Measurements from ENCODE around the gene NECTIN1.

NECTIN1 gene

GRCh38 chr11:119639642-119640205 lies 89.3 kb downstream of the NECTIN1 start:
- CTCF ChIA-PET, result interaction anchor here (1.8 to 2.3 kb wide), 2 partner anchors 10 to 469 kb away, joined by 6 to 7 read pairs; no protein-coding TSS in a partner anchor
- DNase-seq (ENCODE audit: extremely low spot score), result no peak
- POLR2A ChIA-PET, result no interaction called here
- TF ChIP-seq, protein P1, sequence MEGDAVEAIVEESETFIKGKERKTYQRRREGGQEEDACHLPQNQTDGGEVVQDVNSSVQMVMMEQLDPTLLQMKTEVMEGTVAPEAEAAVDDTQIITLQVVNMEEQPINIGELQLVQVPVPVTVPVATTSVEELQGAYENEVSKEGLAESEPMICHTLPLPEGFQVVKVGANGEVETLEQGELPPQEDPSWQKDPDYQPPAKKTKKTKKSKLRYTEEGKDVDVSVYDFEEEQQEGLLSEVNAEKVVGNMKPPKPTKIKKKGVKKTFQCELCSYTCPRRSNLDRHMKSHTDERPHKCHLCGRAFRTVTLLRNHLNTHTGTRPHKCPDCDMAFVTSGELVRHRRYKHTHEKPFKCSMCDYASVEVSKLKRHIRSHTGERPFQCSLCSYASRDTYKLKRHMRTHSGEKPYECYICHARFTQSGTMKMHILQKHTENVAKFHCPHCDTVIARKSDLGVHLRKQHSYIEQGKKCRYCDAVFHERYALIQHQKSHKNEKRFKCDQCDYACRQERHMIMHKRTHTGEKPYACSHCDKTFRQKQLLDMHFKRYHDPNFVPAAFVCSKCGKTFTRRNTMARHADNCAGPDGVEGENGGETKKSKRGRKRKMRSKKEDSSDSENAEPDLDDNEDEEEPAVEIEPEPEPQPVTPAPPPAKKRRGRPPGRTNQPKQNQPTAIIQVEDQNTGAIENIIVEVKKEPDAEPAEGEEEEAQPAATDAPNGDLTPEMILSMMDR (IDR thresholded peaks at IDR 0.05; ENCODE audit: control extremely low read depth, extremely low read depth, low read depth, missing control alignments), result no peak

DNA sequence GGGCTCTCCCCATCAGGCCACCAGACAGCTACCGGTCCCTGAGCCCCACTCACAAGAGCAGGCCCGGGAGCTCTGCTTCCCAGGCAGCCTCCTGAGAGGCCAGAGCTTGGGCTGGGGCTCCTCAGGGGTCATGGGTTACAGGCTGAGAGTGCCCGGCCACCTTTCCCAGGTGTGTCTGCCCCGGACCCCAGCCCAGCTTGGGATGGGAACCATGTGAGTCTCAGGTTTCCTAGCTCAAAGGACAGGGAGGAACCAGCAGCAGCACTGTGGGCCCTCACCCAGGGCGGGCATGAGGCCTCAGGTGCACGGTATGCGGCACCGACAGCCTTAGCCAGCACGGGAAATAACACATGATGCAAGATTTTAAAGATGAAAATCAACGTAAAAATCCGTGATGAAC lies 90.1 kb downstream of the NECTIN1 start:
- ChIA-PET CTCF (interaction anchor here (0.8 to 1.8 kb wide), 3 partner anchors 16 to 470 kb away, joined by 3 to 6 read pairs (median 3); no protein-coding TSS in a partner anchor), POLR2A (no interaction called here)
- TF ChIP-seq, protein P1 (IDR thresholded peaks at IDR 0.05; ENCODE audit: control extremely low read depth, extremely low read depth, low read depth, missing control alignments), result no peak
- DNase-seq (ENCODE audit: extremely low spot score), result no peak

DNA sequence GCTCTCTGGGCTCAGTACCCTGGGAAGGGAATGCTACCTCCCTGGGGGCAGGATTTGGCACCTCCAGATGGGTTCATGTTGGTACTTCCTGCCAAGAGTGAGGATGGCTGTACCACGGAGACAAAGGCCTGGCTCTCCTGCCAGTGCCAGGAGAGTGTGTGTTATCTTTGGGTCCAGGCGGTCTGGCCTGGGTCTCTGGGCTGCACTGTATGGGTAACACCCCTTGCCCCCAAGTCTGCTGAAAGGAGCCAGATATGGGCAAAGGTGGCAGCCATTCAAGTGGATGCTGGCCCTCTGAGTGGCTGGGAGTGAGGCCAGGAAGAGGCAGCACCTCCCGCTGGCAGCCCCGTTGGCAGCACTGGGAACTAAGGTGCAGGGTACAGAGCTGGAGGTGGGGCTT lies 91.5 kb downstream of the NECTIN1 start:
- ChIA-PET CTCF (interaction anchor here (1.7 kb wide), 1 partner anchor 471 kb away, joined by 3 read pairs; no protein-coding TSS in a partner anchor), POLR2A (interaction anchor here (0.6 kb wide), 1 partner anchor 269 kb away, joined by 3 read pairs; no protein-coding TSS in a partner anchor)

DNA sequence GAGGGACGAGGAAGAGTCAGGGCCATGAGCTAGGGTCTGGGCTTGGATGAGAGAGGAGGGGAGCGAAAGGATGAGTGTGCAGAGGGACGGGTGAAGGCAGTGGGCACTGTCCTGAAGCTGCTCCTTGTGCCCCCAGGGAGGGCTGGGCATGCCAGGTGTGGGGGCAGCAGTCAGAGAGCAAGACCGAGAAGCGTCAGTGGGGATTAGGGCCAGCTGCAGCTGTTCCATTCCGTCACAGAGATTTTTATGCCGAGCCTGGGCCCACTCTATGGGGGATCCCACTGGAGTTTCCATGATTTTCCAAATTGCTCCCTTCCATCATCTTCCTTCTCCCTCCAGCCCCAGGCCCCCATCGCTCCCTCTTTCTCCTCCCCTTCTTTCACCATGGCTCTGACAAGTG lies 93.2 kb downstream of the NECTIN1 start:
- no peak for DNase-seq (ENCODE audit: extremely low spot score)
- TF ChIP-seq, protein P1 (IDR thresholded peaks at IDR 0.05; ENCODE audit: control extremely low read depth, extremely low read depth, low read depth, missing control alignments), result no peak
- POLR2A ChIA-PET, result no interaction called here
- CTCF ChIA-PET, result interaction anchor here (1.3 kb wide), 1 partner anchor 94 kb away, joined by 3 read pairs; no protein-coding TSS in a partner anchor

More for the DNA sequence above, 91.5 kb downstream of the NECTIN1 start:
- TF ChIP-seq, protein P1 (IDR thresholded peaks at IDR 0.05; ENCODE audit: control extremely low read depth, extremely low read depth, low read depth, missing control alignments), result no peak
- DNase-seq (ENCODE audit: extremely low spot score), result no peak

DNA sequence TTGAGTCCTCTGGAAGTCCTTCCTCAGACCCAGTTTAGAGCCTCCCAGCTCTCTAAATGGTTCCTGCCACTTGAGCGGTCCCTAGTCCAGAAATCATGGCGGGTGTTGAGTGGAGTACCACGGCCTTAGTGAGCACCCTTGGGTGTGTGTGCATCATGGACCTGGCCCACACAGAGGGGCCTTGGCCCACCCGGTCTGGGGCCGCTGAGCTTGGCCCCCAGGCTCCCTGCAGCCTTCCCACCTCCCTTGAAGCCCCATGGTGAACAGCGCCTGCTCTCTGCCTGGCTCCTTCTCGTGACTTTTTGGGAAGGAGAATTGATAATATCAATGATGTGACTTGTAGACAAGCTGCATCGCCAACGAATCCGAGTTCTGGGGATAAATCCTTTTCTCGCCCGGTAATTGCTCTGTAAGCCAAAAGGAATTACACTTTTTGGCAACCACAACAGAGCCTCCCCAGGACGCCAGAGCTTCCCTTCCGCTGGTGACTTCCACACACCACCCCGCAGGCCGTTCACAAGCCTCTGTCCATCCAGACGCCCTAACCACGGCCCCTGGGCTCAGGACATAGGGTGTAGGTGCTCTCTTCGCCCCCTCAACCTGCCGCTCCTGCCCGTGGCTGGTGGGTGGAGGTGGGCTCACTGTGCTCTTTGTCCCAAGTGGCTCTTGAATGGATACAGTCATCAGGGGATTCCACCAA lies 93.8 kb downstream of the NECTIN1 start:
- POLR2A ChIA-PET, result no interaction called here

DNA sequence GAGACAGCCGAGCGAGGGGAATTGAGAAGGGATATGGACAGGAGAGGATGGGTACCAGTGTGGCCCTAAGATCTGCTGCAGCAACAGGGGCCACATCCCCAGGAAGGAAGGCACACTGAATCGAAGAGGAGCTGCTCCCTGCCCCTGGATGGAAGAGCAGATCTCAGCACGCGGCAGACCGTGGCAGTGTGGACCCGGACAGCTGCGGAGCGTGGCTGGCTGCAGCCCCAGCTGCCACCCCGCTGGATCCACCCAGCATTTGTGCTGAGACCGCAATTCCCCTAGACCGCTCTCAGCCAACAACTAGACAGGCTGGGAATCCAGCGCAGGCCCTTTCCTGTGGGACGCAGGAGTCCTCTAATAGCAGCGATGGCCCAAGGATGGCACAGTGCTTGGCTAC lies 94.7 kb downstream of the NECTIN1 start:
- TF ChIP-seq, protein P1 (IDR thresholded peaks at IDR 0.05; ENCODE audit: control extremely low read depth, extremely low read depth, low read depth, missing control alignments), result no peak
- no peak for DNase-seq (ENCODE audit: extremely low spot score)
- ChIA-PET CTCF (no interaction called here), POLR2A (no interaction called here)

More for the DNA sequence above, 93.8 kb downstream of the NECTIN1 start:
- TF ChIP-seq, protein P1 (IDR thresholded peaks at IDR 0.05; ENCODE audit: control extremely low read depth, extremely low read depth, low read depth, missing control alignments), result no peak
- no peak for DNase-seq (ENCODE audit: extremely low spot score)
- CTCF ChIA-PET, result interaction anchor here (1.3 kb wide), 1 partner anchor 94 kb away, joined by 3 read pairs; no protein-coding TSS in a partner anchor

Data from GM10248 (cell line).